OCI-LY3 (cell line): ENCODE data around the gene KIF15.

Source experiments
- CTCF ChIP-seq: fragments of 200-600, 300-600 bp; sonication (generic); IDR thresholded peaks from 2 replicates; pipeline ENCODE4 v1.5.1; 2014; ENCODE audit warnings: antibody characterized with exemption, low read length, low read depth
- EZH2phosphoT487 ChIP-seq: fragments of 200-600 bp; shearing (Covaris generic); IDR thresholded peaks from 2 replicates; pipeline ENCODE4 v1.6.1; 2018; ENCODE audit warnings: antibody characterized with exemption, mixed run types, low read depth

- TF ChIP-seq CTCF (no peak), EZH2phosphoT487 (no peak)
These were observed 80.8 kb downstream of the KIF15 start for GRCh38 chr3:44842376-44842775.
